ENCODE measurements around the gene TCEAL3.

The TCEAL3 gene

GRCh38 chrX:103608306-103608963 lies 672 bp downstream of the TCEAL3 start:
- peaks cover 6% of the 10 kb centered on the region for H3K36me3 ChIP-seq (ENCODE audit: insufficient read depth, insufficient read length, low read length)
- H3K9ac ChIP-seq (ENCODE audit: insufficient read length, low read depth): peak overlapping the region; percentile 70
- no peaks in the 10 kb centered on the region for H3K4me1 ChIP-seq (ENCODE audit: insufficient read depth, insufficient read length)
- no peak for DNase-seq (ENCODE audit: low read depth, low spot score)
- H3K4me3 ChIP-seq (ENCODE audit: insufficient read length, low read depth): peak overlapping the region; percentile 49
- H3K27me3 ChIP-seq (ENCODE audit: insufficient read depth, insufficient read length): peaks cover 18% of the 10 kb centered on the region
- TF ChIP-seq SUZ12 (IDR thresholded peaks at IDR 0.05; ENCODE audit: extremely low read depth, insufficient read depth, insufficient read length) (no peak), ZNF274 (IDR thresholded peaks at IDR 0.05; ENCODE audit: low read depth, low read length) (no peak), YY1 (IDR thresholded peaks at IDR 0.05; ENCODE audit: insufficient read depth, insufficient read length) (no peak)
- H3K9me3 ChIP-seq (ENCODE audit: insufficient read depth, low read length): no peaks in the 10 kb centered on the region

GRCh38 chrX:103610282-103610681 lies 2.5 kb downstream of the TCEAL3 start:
- TF ChIP-seq YY1 (IDR thresholded peaks at IDR 0.05; ENCODE audit: insufficient read depth, insufficient read length): no peak
- TF ChIP-seq ZNF274 (IDR thresholded peaks at IDR 0.05; ENCODE audit: low read depth, low read length): no peak
- no peak for TF ChIP-seq SUZ12 (IDR thresholded peaks at IDR 0.05; ENCODE audit: extremely low read depth, insufficient read depth, insufficient read length)
- Histone ChIP-seq H3K4me3 (ENCODE audit: insufficient read length, low read depth) (no peak overlapping the region), H3K9me3 (ENCODE audit: insufficient read depth, low read length) (no peaks in the 10 kb centered on the region), H3K36me3 (ENCODE audit: insufficient read depth, insufficient read length, low read length) (peaks cover 6% of the 10 kb centered on the region), H3K4me1 (ENCODE audit: insufficient read depth, insufficient read length) (no peaks in the 10 kb centered on the region), H3K27me3 (ENCODE audit: insufficient read depth, insufficient read length) (peaks cover 18% of the 10 kb centered on the region), H3K9ac (ENCODE audit: insufficient read length, low read depth) (no peak overlapping the region)
- DNase-seq (ENCODE audit: low read depth, low spot score): no peak

- H3K9ac ChIP-seq (ENCODE audit: insufficient read length, low read depth): no peak overlapping the region
- no peaks in the 10 kb centered on the region for H3K9me3 ChIP-seq (ENCODE audit: insufficient read depth, low read length)
- no peak for TF ChIP-seq SUZ12 (IDR thresholded peaks at IDR 0.05; ENCODE audit: extremely low read depth, insufficient read depth, insufficient read length)
- TF ChIP-seq YY1 (IDR thresholded peaks at IDR 0.05; ENCODE audit: insufficient read depth, insufficient read length): no peak
- TF ChIP-seq ZNF274 (IDR thresholded peaks at IDR 0.05; ENCODE audit: low read depth, low read length): no peak
- peaks cover 6% of the 10 kb centered on the region for H3K36me3 ChIP-seq (ENCODE audit: insufficient read depth, insufficient read length, low read length)
- no peak overlapping the region for H3K4me3 ChIP-seq (ENCODE audit: insufficient read length, low read depth)
- no peak for DNase-seq (ENCODE audit: low read depth, low spot score)
- no peaks in the 10 kb centered on the region for H3K27me3 ChIP-seq (ENCODE audit: insufficient read depth, insufficient read length)
- H3K4me1 ChIP-seq (ENCODE audit: insufficient read depth, insufficient read length): no peaks in the 10 kb centered on the region
Observed at GRCh38 chrX:103613362-103613890, 5.7 kb downstream of the TCEAL3 start.

- no peaks in the 10 kb centered on the region for H3K4me1 ChIP-seq (ENCODE audit: insufficient read depth, insufficient read length)
- no peak for DNase-seq (ENCODE audit: low read depth, low spot score)
- no peak for TF ChIP-seq YY1 (IDR thresholded peaks at IDR 0.05; ENCODE audit: insufficient read depth, insufficient read length)
- TF ChIP-seq SUZ12 (IDR thresholded peaks at IDR 0.05; ENCODE audit: extremely low read depth, insufficient read depth, insufficient read length): no peak
- TF ChIP-seq ZNF274 (IDR thresholded peaks at IDR 0.05; ENCODE audit: low read depth, low read length): no peak
- H3K4me3 ChIP-seq (ENCODE audit: insufficient read length, low read depth): no peak overlapping the region
- no peaks in the 10 kb centered on the region for H3K27me3 ChIP-seq (ENCODE audit: insufficient read depth, insufficient read length)
- peaks cover 6% of the 10 kb centered on the region for H3K36me3 ChIP-seq (ENCODE audit: insufficient read depth, insufficient read length, low read length)
- H3K9ac ChIP-seq (ENCODE audit: insufficient read length, low read depth): no peak overlapping the region
- no peaks in the 10 kb centered on the region for H3K9me3 ChIP-seq (ENCODE audit: insufficient read depth, low read length)
Observed at GRCh38 chrX:103614999-103615398, 7.2 kb downstream of the TCEAL3 start.

DNA sequence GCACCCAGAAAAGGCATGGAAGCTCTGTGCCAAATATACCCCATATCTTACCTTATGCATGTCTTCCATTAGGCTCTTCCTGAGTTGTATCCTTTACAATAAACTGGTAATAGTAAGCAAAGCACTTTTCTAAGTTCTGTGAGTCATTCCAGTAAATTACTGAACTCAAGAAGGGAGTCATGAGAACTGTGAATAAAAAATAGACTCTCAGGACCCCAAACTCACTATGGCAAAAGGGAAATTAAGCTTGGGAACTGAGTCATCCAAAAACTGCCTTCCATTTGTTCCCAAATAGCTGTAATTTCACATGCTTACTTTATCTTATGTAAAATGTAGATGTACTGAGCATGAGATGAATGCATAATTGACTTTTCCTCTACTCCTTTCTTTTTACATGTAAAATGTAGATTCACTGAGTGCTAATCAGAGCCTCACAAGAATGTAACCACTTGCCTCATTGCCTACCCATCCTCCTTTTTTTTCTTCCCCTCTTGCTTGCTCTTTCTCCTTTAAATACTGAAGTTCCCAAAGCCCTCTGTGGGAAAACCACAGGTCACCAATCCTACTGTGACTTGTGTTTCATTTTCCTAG lies 8.1 kb downstream of the TCEAL3 start:
- no peak for DNase-seq (ENCODE audit: low read depth, low spot score)
- no peaks in the 10 kb centered on the region for H3K27me3 ChIP-seq (ENCODE audit: insufficient read depth, insufficient read length)
- H3K36me3 ChIP-seq (ENCODE audit: insufficient read depth, insufficient read length, low read length): no peaks in the 10 kb centered on the region
- H3K9ac ChIP-seq (ENCODE audit: insufficient read length, low read depth): no peak overlapping the region
- no peak for TF ChIP-seq SUZ12 (IDR thresholded peaks at IDR 0.05; ENCODE audit: extremely low read depth, insufficient read depth, insufficient read length)
- no peak for TF ChIP-seq YY1 (IDR thresholded peaks at IDR 0.05; ENCODE audit: insufficient read depth, insufficient read length)
- TF ChIP-seq ZNF274 (IDR thresholded peaks at IDR 0.05; ENCODE audit: low read depth, low read length): no peak
- no peak overlapping the region for H3K4me3 ChIP-seq (ENCODE audit: insufficient read length, low read depth)
- no peaks in the 10 kb centered on the region for H3K4me1 ChIP-seq (ENCODE audit: insufficient read depth, insufficient read length)
- H3K9me3 ChIP-seq (ENCODE audit: insufficient read depth, low read length): no peaks in the 10 kb centered on the region

- TF ChIP-seq YY1 (IDR thresholded peaks at IDR 0.05; ENCODE audit: insufficient read depth, insufficient read length) (no peak), SUZ12 (IDR thresholded peaks at IDR 0.05; ENCODE audit: extremely low read depth, insufficient read depth, insufficient read length) (no peak), ZNF274 (IDR thresholded peaks at IDR 0.05; ENCODE audit: low read depth, low read length) (no peak)
- no peaks in the 10 kb centered on the region for H3K36me3 ChIP-seq (ENCODE audit: insufficient read depth, insufficient read length, low read length)
- no peaks in the 10 kb centered on the region for H3K27me3 ChIP-seq (ENCODE audit: insufficient read depth, insufficient read length)
- H3K4me3 ChIP-seq (ENCODE audit: insufficient read length, low read depth): no peak overlapping the region
- H3K4me1 ChIP-seq (ENCODE audit: insufficient read depth, insufficient read length): no peaks in the 10 kb centered on the region
- H3K9me3 ChIP-seq (ENCODE audit: insufficient read depth, low read length): no peaks in the 10 kb centered on the region
- no peak for DNase-seq (ENCODE audit: low read depth, low spot score)
- no peak overlapping the region for H3K9ac ChIP-seq (ENCODE audit: insufficient read length, low read depth)
Observed at GRCh38 chrX:103616676-103617186, 9.0 kb downstream of the TCEAL3 start.

GRCh38 chrX:103624111-103624510 lies 16.3 kb downstream of the TCEAL3 start:
- Histone ChIP-seq H3K9me3 (ENCODE audit: insufficient read depth, low read length) (no peaks in the 10 kb centered on the region), H3K4me1 (ENCODE audit: insufficient read depth, insufficient read length) (peaks cover 5% of the 10 kb centered on the region), H3K9ac (ENCODE audit: insufficient read length, low read depth) (no peak overlapping the region), H3K36me3 (ENCODE audit: insufficient read depth, insufficient read length, low read length) (no peaks in the 10 kb centered on the region), H3K4me3 (ENCODE audit: insufficient read length, low read depth) (no peak overlapping the region), H3K27me3 (ENCODE audit: insufficient read depth, insufficient read length) (no peaks in the 10 kb centered on the region)
- DNase-seq (ENCODE audit: low read depth, low spot score): no peak
- TF ChIP-seq SUZ12 (IDR thresholded peaks at IDR 0.05; ENCODE audit: extremely low read depth, insufficient read depth, insufficient read length): no peak
- TF ChIP-seq YY1 (IDR thresholded peaks at IDR 0.05; ENCODE audit: insufficient read depth, insufficient read length): no peak
- no peak for TF ChIP-seq ZNF274 (IDR thresholded peaks at IDR 0.05; ENCODE audit: low read depth, low read length)
